SU-DHL-6 (cell line): ENCODE measurements around the gene CUTA.
"Not testable (repeated sequence)": the region's sequence is repeated elsewhere in the genome, so short reads cannot be mapped to it uniquely, and the experiment has no call there.

Experiments used
- H2AFZ ChIP-seq: fragments of 200-600 bp; sonication (generic); 2 replicates; pipeline ENCODE4 v1.6.1; 2014; ENCODE audit warnings: low read depth, mild to moderate bottlenecking, moderate library complexity, mixed read lengths, antibody characterized with exemption, low read length; ENCODE audit not compliant: severe bottlenecking
- H3F3A ChIP-seq: fragments of 200-600 bp; shearing (Covaris generic); 2 replicates; pipeline ENCODE4 v1.6.0; 2016; ENCODE audit warnings: antibody characterized with exemption, mild to moderate bottlenecking; ENCODE audit not compliant: insufficient read depth
- H3K27ac ChIP-seq: fragments of 200-600 bp; sonication (generic); 2 replicates; pipeline ENCODE4 v1.5.1; 2016; ENCODE audit warnings: low read depth, mild to moderate bottlenecking, low read length, moderate library complexity, mixed read lengths
- H3K27me3 ChIP-seq: fragments of 200-600 bp; sonication (generic), shearing (Covaris generic); 2 replicates; pipeline ENCODE4 v1.6.0; 2014; ENCODE audit warnings: mild to moderate bottlenecking, low read length
- H3K36me3 ChIP-seq: fragments of 200-600 bp; sonication (generic); 2 replicates; pipeline ENCODE4 v1.6.1; 2014; ENCODE audit warnings: mild to moderate bottlenecking, low read length, mixed read lengths
- H3K4me2 ChIP-seq: fragments of 300-600, 200-600 bp; shearing (Covaris generic), sonication (generic); 2 replicates; pipeline ENCODE4 v1.6.0; 2014; ENCODE audit warnings: low read length, low read depth, mild to moderate bottlenecking; ENCODE audit not compliant: poor library complexity, severe bottlenecking
- H3K4me3 ChIP-seq: fragments of 200-600 bp; sonication (generic); 2 replicates; pipeline ENCODE4 v1.5.1; 2014; ENCODE audit warnings: antibody characterized with exemption, low read length, mild to moderate bottlenecking, mixed read lengths; ENCODE audit not compliant: insufficient read depth, poor library complexity, severe bottlenecking
- H3K79me2 ChIP-seq: fragments of 200-600 bp; sonication (generic); 2 replicates; pipeline ENCODE4 v1.6.1; 2014; ENCODE audit warnings: mild to moderate bottlenecking, low read length, moderate library complexity; ENCODE audit not compliant: insufficient read depth
- H3K9ac ChIP-seq: fragments of 200-600 bp; sonication (generic); 2 replicates; pipeline ENCODE4 v1.7.0; 2014; ENCODE audit warnings: mild to moderate bottlenecking, low read length
- H3K9me2 ChIP-seq: fragments of 200-600 bp; sonication (generic); replicated peaks from 2 replicates; pipeline ENCODE4 v1.6.1; 2014; ENCODE audit warnings: low read length; ENCODE audit not compliant: insufficient read depth
- H3K9me3 ChIP-seq: fragments of 200-600 bp; sonication (generic); 2 replicates; pipeline ENCODE4 v1.6.1; 2014; ENCODE audit warnings: low read length, mixed read lengths; ENCODE audit not compliant: insufficient read depth
- H4K20me1 ChIP-seq: fragments of 200-600 bp; sonication (generic); 2 replicates; pipeline ENCODE4 v1.6.1; 2014; ENCODE audit warnings: low read depth, mild to moderate bottlenecking, antibody characterized with exemption, low read length, moderate library complexity, mixed read lengths
- CTCF ChIP-seq: fragments of 200-600 bp; sonication (generic); IDR thresholded peaks from one replicate; pipeline ENCODE4 v1.5.1; 2017; ENCODE audit warnings: antibody characterized with exemption, mild to moderate bottlenecking, low read length, moderate library complexity; ENCODE audit not compliant: insufficient read depth, poor library complexity, severe bottlenecking
- EZH2phosphoT487 ChIP-seq: fragments of 200-600 bp; sonication (generic), shearing (Covaris generic); conservative IDR thresholded peaks from 2 replicates; pipeline ENCODE4 v1.6.1; 2018; ENCODE audit warnings: mild to moderate bottlenecking, antibody characterized with exemption, low read length, moderate library complexity, mixed read lengths

CUTA gene

GRCh38 chr6:33405386-33405940 is 12.4 kb downstream of the CUTA start:
- H3K9me3 ChIP-seq, result no peaks in the 10 kb centered on the region
- no peaks in the 10 kb centered on the region for H3K9me2 ChIP-seq
- no peak overlapping the region for H3K4me2 ChIP-seq
- no peak overlapping the region for H3K4me3 ChIP-seq
- H3F3A ChIP-seq, result peaks cover 56% of the 10 kb centered on the region
- H3K9ac ChIP-seq, result no peak overlapping the region
- peaks cover 13% of the 10 kb centered on the region for H3K79me2 ChIP-seq
- no peak overlapping the region for H2AFZ ChIP-seq
- no peaks in the 10 kb centered on the region; the same call in 1 of the 2 replicates for H4K20me1 ChIP-seq
- no peaks in the 10 kb centered on the region for H3K27me3 ChIP-seq
- no peak overlapping the region for H3K27ac ChIP-seq
- no peak for TF ChIP-seq EZH2phosphoT487
- TF ChIP-seq CTCF, result no peak
- peaks cover 51% of the 10 kb centered on the region for H3K36me3 ChIP-seq

GRCh38 chr6:33404884-33405283 is 13.0 kb downstream of the CUTA start:
- Histone ChIP-seq H4K20me1 (no peaks in the 10 kb centered on the region; the same call in 1 of the 2 replicates), H3K9me2 (no peaks in the 10 kb centered on the region), H3K79me2 (peaks cover 19% of the 10 kb centered on the region), H3F3A (peaks cover 53% of the 10 kb centered on the region), H3K4me3 (no peak overlapping the region), H3K9ac (no peak overlapping the region), H3K36me3 (peaks cover 54% of the 10 kb centered on the region), H3K4me2 (no peak overlapping the region), H3K27me3 (no peaks in the 10 kb centered on the region), H2AFZ (no peak overlapping the region), H3K27ac (no peak overlapping the region), H3K9me3 (no peaks in the 10 kb centered on the region)
- TF ChIP-seq EZH2phosphoT487, result no peak
- TF ChIP-seq CTCF, result no peak

- Histone ChIP-seq H3F3A (peaks cover 28% of the 10 kb centered on the region), H3K36me3 (peaks cover 72% of the 10 kb centered on the region), H3K79me2 (peaks cover 66% of the 10 kb centered on the region), H4K20me1 (peaks cover 27% of the 10 kb centered on the region)
- not testable (repeated sequence) for H2AFZ ChIP-seq, H3K9me2 ChIP-seq, H3K9me3 ChIP-seq, H3K4me2 ChIP-seq, H3K9ac ChIP-seq, H3K27ac ChIP-seq, H3K27me3 ChIP-seq, H3K4me3 ChIP-seq
Observed at GRCh38 chr6:33399881-33400280, 18.0 kb downstream of the CUTA start.

GRCh38 chr6:33398601-33399000 is 19.3 kb downstream of the CUTA start:
- not testable (repeated sequence) for H2AFZ ChIP-seq, H3K4me3 ChIP-seq, H3K9me3 ChIP-seq, H3K9ac ChIP-seq, H3K4me2 ChIP-seq, H3K9me2 ChIP-seq, H3K27me3 ChIP-seq, H3K27ac ChIP-seq
- H3K36me3 ChIP-seq, result peaks cover 66% of the 10 kb centered on the region
- H3K79me2 ChIP-seq, result peaks cover 78% of the 10 kb centered on the region
- H3F3A ChIP-seq, result peaks cover 28% of the 10 kb centered on the region
- H4K20me1 ChIP-seq, result peaks cover 32% of the 10 kb centered on the region
